Osteocyte (in vitro differentiated cells): ENCODE measurements around the gene ATP10B. TPM values are rescaled to one million over a fixed set of nuclear protein-coding genes. Genes with fewer than 3 reads are reported as not detected.

Experiments used
- DNase-seq: peaks from one replicate; pipeline ENCODE4 v3.0.0; 2021; ENCODE audit warnings: mixed read lengths; ENCODE audit not compliant: unreplicated experiment; ENCODE audit errors: extremely low spot score
- H3K27ac Mint-ChIP-seq: one replicate; pipeline ENCODE4 v1.8.0; 2021; ENCODE audit warnings: mild to moderate bottlenecking, mixed read lengths; ENCODE audit not compliant: unreplicated experiment
- H3K27me3 Mint-ChIP-seq: one replicate; pipeline ENCODE4 v1.8.0; 2021; ENCODE audit warnings: mixed read lengths; ENCODE audit not compliant: unreplicated experiment
- H3K36me3 Mint-ChIP-seq: one replicate; pipeline ENCODE4 v1.8.0; 2021; ENCODE audit warnings: mixed read lengths; ENCODE audit not compliant: unreplicated experiment
- H3K4me1 Mint-ChIP-seq: one replicate; pipeline ENCODE4 v1.8.0; 2021; ENCODE audit warnings: mixed read lengths; ENCODE audit not compliant: unreplicated experiment
- H3K4me3 Mint-ChIP-seq: one replicate; pipeline ENCODE4 v1.8.0; 2021; ENCODE audit warnings: mild to moderate bottlenecking, moderate library complexity, mixed read lengths; ENCODE audit not compliant: unreplicated experiment
- H3K9me3 Mint-ChIP-seq: one replicate; pipeline ENCODE4 v1.8.0; 2021; ENCODE audit warnings: mixed read lengths; ENCODE audit not compliant: unreplicated experiment
- CTCF ChIP-seq: fragments of 200-600 bp; sonication (generic); IDR thresholded peaks from 2 replicates; pipeline ENCODE4 v1.5.0; 2021; ENCODE audit warnings: antibody characterized with exemption, mild to moderate bottlenecking, moderate library complexity
- total RNA-seq: library from RNA; stranded (reverse); gene quantifications from 2 replicates; pipeline ENCODE4 v1.2.1, GENCODE V29; 2021

ATP10B gene
- total RNA-seq, 1 donor from 2014 or later, result not detected

DNA sequence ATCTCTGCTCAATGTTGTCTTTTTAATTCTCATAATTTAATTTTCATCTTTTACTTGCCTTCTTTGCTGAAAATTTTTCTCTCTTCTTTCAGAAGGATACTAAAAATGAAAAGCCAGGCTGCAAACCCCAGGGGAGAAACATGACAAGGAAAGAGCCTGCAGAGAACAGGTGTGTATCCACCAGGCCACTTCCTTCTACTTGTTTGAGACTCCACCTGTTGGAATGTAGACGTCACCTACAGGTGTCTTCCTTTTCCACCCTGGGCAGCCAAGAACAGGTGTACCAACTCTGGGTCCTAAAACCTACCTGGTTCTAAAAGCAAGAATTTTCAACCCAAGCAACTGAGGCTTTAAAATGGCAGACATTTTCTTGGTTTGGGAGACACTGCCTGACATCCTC lies 166.8 kb downstream of the ATP10B start:
- DNase-seq, result no peak
- Mint-ChIP-seq H3K27ac (no peak overlapping the region), H3K4me3 (no peak overlapping the region), H3K4me1 (no peaks in the 10 kb centered on the region), H3K36me3 (no peaks in the 10 kb centered on the region), H3K9me3 (no peaks in the 10 kb centered on the region), H3K27me3 (no peaks in the 10 kb centered on the region)
- no peak for TF ChIP-seq CTCF

- Mint-ChIP-seq H3K4me1 (no peaks in the 10 kb centered on the region), H3K27ac (no peak overlapping the region), H3K27me3 (no peaks in the 10 kb centered on the region), H3K4me3 (no peak overlapping the region), H3K36me3 (no peaks in the 10 kb centered on the region), H3K9me3 (no peaks in the 10 kb centered on the region)
- no peak for TF ChIP-seq CTCF
- no peak for DNase-seq
Measured at GRCh38 chr5:160679567-160680309, 172.3 kb downstream of the ATP10B start.

DNA sequence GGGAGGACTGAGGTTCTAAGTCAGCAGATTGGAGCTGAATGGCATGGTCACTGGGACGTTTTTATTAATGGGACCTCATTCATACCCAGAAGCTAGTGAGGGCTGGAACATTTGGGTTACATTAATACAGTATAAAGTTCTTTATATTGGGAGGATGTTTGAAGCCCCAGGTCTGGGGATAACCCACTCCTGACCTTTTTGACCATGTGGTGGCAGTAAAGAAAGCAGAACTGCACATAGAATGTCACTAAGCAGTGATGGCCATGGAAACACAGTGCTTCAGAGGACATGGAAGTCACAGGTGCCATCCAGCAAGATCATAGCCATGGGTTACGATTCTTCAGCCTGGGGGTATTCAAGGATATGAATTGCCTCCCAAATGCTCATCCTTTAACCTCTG lies 176.0 kb downstream of the ATP10B start:
- no peak overlapping the region for H3K27ac Mint-ChIP-seq
- no peaks in the 10 kb centered on the region for H3K27me3 Mint-ChIP-seq
- H3K4me1 Mint-ChIP-seq, result no peaks in the 10 kb centered on the region
- H3K4me3 Mint-ChIP-seq, result no peak overlapping the region
- TF ChIP-seq CTCF, result no peak
- H3K36me3 Mint-ChIP-seq, result no peaks in the 10 kb centered on the region
- DNase-seq, result no peak
- no peaks in the 10 kb centered on the region for H3K9me3 Mint-ChIP-seq

DNA sequence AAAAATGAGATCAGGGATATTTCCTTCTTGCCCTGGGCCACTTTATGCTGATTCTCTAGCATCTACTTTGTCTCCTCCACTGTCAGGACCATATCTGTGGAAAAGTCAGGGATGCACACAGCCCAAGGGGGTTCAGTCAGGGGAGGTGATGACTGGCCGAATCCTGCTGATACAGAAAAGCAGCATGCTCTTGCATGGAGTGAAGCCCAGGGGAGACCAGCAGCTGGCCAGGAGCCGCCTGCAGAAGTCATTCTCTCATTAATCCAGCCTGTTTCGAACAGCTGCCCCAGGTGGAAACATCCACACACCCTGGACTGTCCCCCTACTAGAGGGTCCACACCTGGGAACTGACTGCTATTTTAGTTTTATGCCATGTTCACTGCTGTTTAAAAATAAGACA lies 177.1 kb downstream of the ATP10B start:
- H3K9me3 Mint-ChIP-seq, result no peaks in the 10 kb centered on the region
- no peak for DNase-seq
- TF ChIP-seq CTCF, result no peak
- H3K36me3 Mint-ChIP-seq, result no peaks in the 10 kb centered on the region
- no peak overlapping the region for H3K4me3 Mint-ChIP-seq
- H3K4me1 Mint-ChIP-seq, result no peaks in the 10 kb centered on the region
- no peaks in the 10 kb centered on the region for H3K27me3 Mint-ChIP-seq
- no peak overlapping the region for H3K27ac Mint-ChIP-seq

DNA sequence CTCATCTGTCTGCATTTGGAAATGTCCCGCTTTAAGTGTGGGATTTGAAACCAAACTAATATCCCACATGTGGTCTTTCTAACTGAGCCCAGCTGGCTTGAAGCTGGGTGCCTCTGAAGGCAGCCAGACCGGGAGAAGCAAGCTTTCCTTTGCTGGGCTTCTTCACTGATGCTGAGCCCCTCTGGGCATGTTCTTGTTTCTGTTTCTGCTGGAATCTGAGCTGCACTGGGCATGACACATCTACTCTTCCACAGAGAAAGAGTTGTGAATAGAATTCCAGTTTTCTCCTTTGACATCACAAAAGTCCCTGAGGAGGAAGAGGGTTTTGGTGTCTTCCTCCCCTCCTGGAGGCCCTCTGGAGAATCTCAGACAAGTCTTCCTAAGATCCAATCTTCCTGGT lies 179.5 kb downstream of the ATP10B start:
- no peak overlapping the region for H3K27ac Mint-ChIP-seq
- H3K27me3 Mint-ChIP-seq, result no peaks in the 10 kb centered on the region
- no peaks in the 10 kb centered on the region for H3K36me3 Mint-ChIP-seq
- no peak for TF ChIP-seq CTCF
- no peaks in the 10 kb centered on the region for H3K4me1 Mint-ChIP-seq
- DNase-seq, result no peak
- H3K9me3 Mint-ChIP-seq, result no peaks in the 10 kb centered on the region
- H3K4me3 Mint-ChIP-seq, result no peak overlapping the region
